Suprapubic skin (tissue), 3 donors: ENCODE measurements around the gene CERS6.

Experiments
- EP300 ChIP-seq: sonication (generic); formaldehyde crosslinking; IDR thresholded peaks from one replicate; pipeline ENCODE4 v1.6.1; 2017; ENCODE audit warnings: antibody characterized with exemption
- POLR2A ChIP-seq, 2 donors: fragments of 450-650 bp; IDR thresholded peaks; one replicate each; pipeline ENCODE4 v1.6.1; 2017; ENCODE audit warnings: antibody characterized with exemption in 2 of 2, mild to moderate bottlenecking in 2 of 2, moderate library complexity in 2 of 2
- TF ChIP-seq, protein P1 (sequence below), 2 donors: fragments of 200-600 bp in 1 of 2; fragments of 450-650 bp in 1 of 2; sonication (generic) in 1 of 2; IDR thresholded peaks; one replicate each; pipeline ENCODE4 v1.5.1; 2016 to 2019; ENCODE audit warnings: antibody characterized with exemption in 2 of 2, mild to moderate bottlenecking in 1 of 2, moderate library complexity in 1 of 2

DNA sequence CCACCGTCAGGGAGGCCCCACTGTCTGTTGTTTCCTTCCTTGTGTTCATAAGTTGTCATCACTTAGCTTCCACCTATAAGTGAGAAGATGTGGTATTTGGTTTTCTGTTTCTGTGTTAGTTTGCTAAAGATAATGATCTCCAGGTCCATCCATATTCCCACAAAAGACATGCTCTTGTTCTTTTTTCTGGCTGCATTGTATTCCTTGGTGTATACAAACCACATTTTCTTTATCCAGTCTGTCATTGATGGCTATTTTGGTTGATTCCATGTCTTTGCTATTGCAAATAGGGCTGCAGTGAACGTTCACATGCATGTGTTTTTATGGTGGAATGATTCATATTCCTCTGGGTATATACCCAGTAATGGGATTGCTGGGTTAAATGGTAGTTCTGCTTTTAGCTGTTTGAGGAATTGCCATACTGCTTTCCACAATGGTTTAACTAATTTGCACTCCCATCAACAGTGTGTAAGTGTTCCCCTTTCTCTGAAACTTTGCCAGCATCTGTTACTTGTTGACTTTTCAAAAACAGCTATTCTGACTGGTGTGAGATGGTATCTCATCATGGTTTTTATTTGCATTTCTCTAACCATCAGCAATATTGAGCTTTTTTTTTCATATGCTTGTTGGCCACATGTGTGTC, 189.7 kb downstream of the CERS6 start:
- TF ChIP-seq, protein P1, sequence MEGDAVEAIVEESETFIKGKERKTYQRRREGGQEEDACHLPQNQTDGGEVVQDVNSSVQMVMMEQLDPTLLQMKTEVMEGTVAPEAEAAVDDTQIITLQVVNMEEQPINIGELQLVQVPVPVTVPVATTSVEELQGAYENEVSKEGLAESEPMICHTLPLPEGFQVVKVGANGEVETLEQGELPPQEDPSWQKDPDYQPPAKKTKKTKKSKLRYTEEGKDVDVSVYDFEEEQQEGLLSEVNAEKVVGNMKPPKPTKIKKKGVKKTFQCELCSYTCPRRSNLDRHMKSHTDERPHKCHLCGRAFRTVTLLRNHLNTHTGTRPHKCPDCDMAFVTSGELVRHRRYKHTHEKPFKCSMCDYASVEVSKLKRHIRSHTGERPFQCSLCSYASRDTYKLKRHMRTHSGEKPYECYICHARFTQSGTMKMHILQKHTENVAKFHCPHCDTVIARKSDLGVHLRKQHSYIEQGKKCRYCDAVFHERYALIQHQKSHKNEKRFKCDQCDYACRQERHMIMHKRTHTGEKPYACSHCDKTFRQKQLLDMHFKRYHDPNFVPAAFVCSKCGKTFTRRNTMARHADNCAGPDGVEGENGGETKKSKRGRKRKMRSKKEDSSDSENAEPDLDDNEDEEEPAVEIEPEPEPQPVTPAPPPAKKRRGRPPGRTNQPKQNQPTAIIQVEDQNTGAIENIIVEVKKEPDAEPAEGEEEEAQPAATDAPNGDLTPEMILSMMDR (IDR thresholded peaks at IDR 0.05), result no peak
- TF ChIP-seq POLR2A (IDR thresholded peaks at IDR 0.05), result no peak
- TF ChIP-seq EP300, result no peak
